ENCODE measurements around the gene ALG3. TPM values are rescaled to one million over a fixed set of nuclear protein-coding genes. Genes with fewer than 3 reads are reported as not detected.
"Not testable (repeated sequence)": the region's sequence is repeated elsewhere in the genome, so short reads cannot be mapped to it uniquely, and the experiment has no call there.

The ALG3 gene
- total RNA-seq, 1 experiment from 2014 or later: 72.7 TPM

GRCh38 chr3:184272269-184272668 lies 23.5 kb upstream of the ALG3 start:
- H3K36me3 ChIP-seq (ENCODE audit: control insufficient read depth, insufficient read depth, low read length): no peaks in the 10 kb centered on the region
- intact Hi-C loops (cut with micrococcal nuclease; ENCODE audit: unreplicated experiment) (no loop called here), in situ Hi-C loops (cut with HindIII; ENCODE audit: low pct_unique_long_range_greater_than_20kb, low sequenced_read_pairs) (no loop called here)
- H3K4me3 ChIP-seq (ENCODE audit: low read depth in 2 of 2, low read length in 2 of 2): no peak overlapping the region
- no peak for ATAC-seq
- H3K9me3 ChIP-seq (ENCODE audit: control insufficient read depth, insufficient read depth, low read depth, low read length): no peaks in the 10 kb centered on the region
- no peak for DNase-seq (ENCODE audit: low read depth, low spot score)
- CTCF ChIA-PET: interaction anchor here (0.6 to 0.7 kb wide), 2 partner anchors 15 to 28 kb away, joined by 4 to 5 read pairs; no protein-coding TSS in a partner anchor
- no peak overlapping the region for H3K27ac ChIP-seq (ENCODE audit: low read length)
- no peaks in the 10 kb centered on the region for H3K4me1 ChIP-seq (ENCODE audit: control insufficient read depth, insufficient read depth, low read length)
- POLR2A ChIA-PET: no interaction called here
- TF ChIP-seq SIN3A (IDR thresholded peaks at IDR 0.05; ENCODE audit: borderline replicate concordance, insufficient read depth, low read depth, low read length) (no peak), POLR2AphosphoS5 (IDR thresholded peaks at IDR 0.05; ENCODE audit: low read depth, low read length) (no peak), REST (IDR thresholded peaks at IDR 0.05; ENCODE audit: insufficient read depth in 1 of 2, low read depth in 2 of 2, low read length in 1 of 2) (no peak), CTCF (IDR thresholded peaks at IDR 0.05) (no peak), TCF7L2 (IDR thresholded peaks at IDR 0.05; ENCODE audit: low read depth, low read length) (no peak)
- BruUV-seq (replicated peaks): no TSS peak
- peaks cover 6% of the 10 kb centered on the region; the same call in 1 of the 2 replicates for H3K27me3 ChIP-seq (ENCODE audit: control insufficient read depth, insufficient read depth, low read length)

GRCh38 chr3:184267249-184267648 lies 18.5 kb upstream of the ALG3 start:
- BruUV-seq (replicated peaks); H3K36me3 ChIP-seq (ENCODE audit: control insufficient read depth, insufficient read depth, low read length); H3K4me3 ChIP-seq (ENCODE audit: low read depth in 2 of 2, low read length in 2 of 2); in situ Hi-C loops (cut with HindIII; ENCODE audit: low pct_unique_long_range_greater_than_20kb, low sequenced_read_pairs); ATAC-seq; H3K27ac ChIP-seq (ENCODE audit: low read length); CTCF ChIA-PET; H3K27me3 ChIP-seq (ENCODE audit: control insufficient read depth, insufficient read depth, low read length); H3K4me1 ChIP-seq (ENCODE audit: control insufficient read depth, insufficient read depth, low read length); H3K9me3 ChIP-seq (ENCODE audit: control insufficient read depth, insufficient read depth, low read depth, low read length); intact Hi-C loops (cut with micrococcal nuclease; ENCODE audit: unreplicated experiment); DNase-seq (ENCODE audit: low read depth, low spot score): not testable (repeated sequence)
- POLR2A ChIA-PET: interaction anchor here (0.6 kb wide), 1 partner anchor 570 kb away, joined by 3 read pairs; the partner anchor contains the start of gene YEATS2

- no peaks in the 10 kb centered on the region for H3K9me3 ChIP-seq (ENCODE audit: control insufficient read depth, insufficient read depth, low read depth, low read length)
- BruUV-seq (replicated peaks): no TSS peak
- H3K27me3 ChIP-seq (ENCODE audit: control insufficient read depth, insufficient read depth, low read length): no peaks in the 10 kb centered on the region; the same call in 1 of the 2 replicates
- no peaks in the 10 kb centered on the region for H3K36me3 ChIP-seq (ENCODE audit: control insufficient read depth, insufficient read depth, low read length)
- intact Hi-C loops (cut with micrococcal nuclease; ENCODE audit: unreplicated experiment): no loop called here
- in situ Hi-C loops (cut with HindIII; ENCODE audit: low pct_unique_long_range_greater_than_20kb, low sequenced_read_pairs): no loop called here
- ChIA-PET CTCF (interaction anchor here (0.7 kb wide), 1 partner anchor 9 kb away, joined by 3 read pairs; no protein-coding TSS in a partner anchor), POLR2A (no interaction called here)
- no peak for ATAC-seq
- TF ChIP-seq TCF7L2 (IDR thresholded peaks at IDR 0.05; ENCODE audit: low read depth, low read length) (no peak), CTCF (IDR thresholded peaks at IDR 0.05) (no peak), SIN3A (IDR thresholded peaks at IDR 0.05; ENCODE audit: borderline replicate concordance, insufficient read depth, low read depth, low read length) (no peak), REST (IDR thresholded peaks at IDR 0.05; ENCODE audit: insufficient read depth in 1 of 2, low read depth in 2 of 2, low read length in 1 of 2) (no peak), POLR2AphosphoS5 (IDR thresholded peaks at IDR 0.05; ENCODE audit: low read depth, low read length) (no peak)
- H3K4me1 ChIP-seq (ENCODE audit: control insufficient read depth, insufficient read depth, low read length): 0 out of 2 replicates have a peak, but pooled peaks cover 4% of the 10 kb centered on the region
- DNase-seq (ENCODE audit: low read depth, low spot score): no peak
- H3K4me3 ChIP-seq (ENCODE audit: low read depth in 2 of 2, low read length in 2 of 2): no peak overlapping the region
- no peak overlapping the region for H3K27ac ChIP-seq (ENCODE audit: low read length)
These were observed 14.0 kb upstream of the ALG3 start for GRCh38 chr3:184262764-184263179.

Data from Panc1 (cell line).